ENCODE measurements around the gene TIGIT. TPM values are rescaled to one million over a fixed set of nuclear protein-coding genes. Genes with fewer than 3 reads are reported as not detected.

TIGIT gene
- total RNA-seq, 1 experiment from 2014 or later = not detected

DNA sequence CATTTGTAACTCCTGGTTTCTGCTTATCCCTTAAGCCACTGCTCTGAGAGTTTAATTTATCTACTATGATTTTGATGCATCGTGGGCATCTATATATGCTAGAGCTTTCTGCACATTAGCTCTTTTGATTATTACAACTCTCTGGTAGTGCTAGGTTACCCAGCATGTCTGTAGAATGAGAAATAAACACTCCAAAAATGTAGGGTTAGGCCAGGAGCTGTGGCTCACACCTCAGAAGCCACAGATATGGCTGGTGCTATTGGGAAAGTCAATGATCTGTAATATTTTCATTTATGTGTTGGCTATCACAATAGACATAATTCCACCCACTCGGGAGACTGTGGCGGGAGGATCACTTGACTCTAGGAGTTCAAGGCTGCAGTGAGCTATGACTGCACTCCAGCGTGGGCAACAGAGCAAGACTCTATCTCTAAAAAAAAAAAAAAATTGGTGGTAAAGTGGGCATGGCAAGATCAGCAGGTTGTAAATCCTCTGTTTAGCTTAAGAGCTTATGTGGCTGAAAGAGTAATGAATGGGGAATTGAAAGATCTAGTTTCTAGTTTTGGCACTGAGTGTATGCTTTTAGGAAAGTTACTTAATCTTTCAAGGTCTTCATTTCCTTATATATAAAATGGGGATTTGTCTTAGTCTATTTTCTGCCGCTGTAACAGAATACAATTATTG, 6.3 kb downstream of the TIGIT start:
- TF ChIP-seq, protein P1, sequence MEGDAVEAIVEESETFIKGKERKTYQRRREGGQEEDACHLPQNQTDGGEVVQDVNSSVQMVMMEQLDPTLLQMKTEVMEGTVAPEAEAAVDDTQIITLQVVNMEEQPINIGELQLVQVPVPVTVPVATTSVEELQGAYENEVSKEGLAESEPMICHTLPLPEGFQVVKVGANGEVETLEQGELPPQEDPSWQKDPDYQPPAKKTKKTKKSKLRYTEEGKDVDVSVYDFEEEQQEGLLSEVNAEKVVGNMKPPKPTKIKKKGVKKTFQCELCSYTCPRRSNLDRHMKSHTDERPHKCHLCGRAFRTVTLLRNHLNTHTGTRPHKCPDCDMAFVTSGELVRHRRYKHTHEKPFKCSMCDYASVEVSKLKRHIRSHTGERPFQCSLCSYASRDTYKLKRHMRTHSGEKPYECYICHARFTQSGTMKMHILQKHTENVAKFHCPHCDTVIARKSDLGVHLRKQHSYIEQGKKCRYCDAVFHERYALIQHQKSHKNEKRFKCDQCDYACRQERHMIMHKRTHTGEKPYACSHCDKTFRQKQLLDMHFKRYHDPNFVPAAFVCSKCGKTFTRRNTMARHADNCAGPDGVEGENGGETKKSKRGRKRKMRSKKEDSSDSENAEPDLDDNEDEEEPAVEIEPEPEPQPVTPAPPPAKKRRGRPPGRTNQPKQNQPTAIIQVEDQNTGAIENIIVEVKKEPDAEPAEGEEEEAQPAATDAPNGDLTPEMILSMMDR (conservative IDR thresholded peaks at IDR 0.05) = no peak
- no peak overlapping the region for H2BK120ac ChIP-seq (ENCODE audit: low read depth, low read length, poor library complexity, severe bottlenecking)
- Mint-ChIP-seq H3K27ac (no peak overlapping the region), H3K36me3 (ENCODE audit: insufficient read depth in 1 of 3, low read depth in 3 of 3) (no peaks in the 10 kb centered on the region), H3K4me3 (no peak overlapping the region), H3K27me3 (ENCODE audit: low read depth) (no peaks in the 10 kb centered on the region; the same call in 1 of the 2 replicates), H3K4me1 (peaks cover 4 to 5% of the 10 kb centered on the region in 2 experiments), H3K9me3 (peaks cover 0 to 2% of the 10 kb centered on the region in 2 experiments; a peak in 1 of 5 replicates)
- H3K23ac ChIP-seq (ENCODE audit: insufficient read length, low read depth, low read length) = no peak overlapping the region
- no peak overlapping the region for H2BK20ac ChIP-seq (ENCODE audit: low read depth, low read length, poor library complexity, severe bottlenecking)
- no peaks in the 10 kb centered on the region for H3K23me2 ChIP-seq (ENCODE audit: insufficient read length, low read depth, low read length, poor library complexity, severe bottlenecking)
- H3T11ph ChIP-seq (ENCODE audit: low read length) = no peak overlapping the region
- no peak overlapping the region for H3K27ac ChIP-seq (ENCODE audit: insufficient read length, low read depth, low read length)
- H3K79me2 ChIP-seq (ENCODE audit: insufficient read depth, low read length) = no peaks in the 10 kb centered on the region
- no peaks in the 10 kb centered on the region for H4K20me1 ChIP-seq (ENCODE audit: control insufficient read depth, insufficient read depth, insufficient read length)
- no peak overlapping the region for H3K4ac ChIP-seq (ENCODE audit: low read depth, low read length)
- no peak overlapping the region for H3K56ac ChIP-seq (ENCODE audit: insufficient read length, low read depth, low read length)
- H2BK12ac ChIP-seq (ENCODE audit: insufficient read length, low read depth, low read length) = no peak overlapping the region
- H2BK5ac ChIP-seq (ENCODE audit: insufficient read length, low read length) = no peak overlapping the region
- H2AK5ac ChIP-seq (ENCODE audit: insufficient read length, low read length) = no peak overlapping the region
- WGBS (ENCODE audit: extremely low coverage, insufficient read length, low lambda C conversion rate) = no CpG with 5 or more reads among the region's 5 CpGs
- H3K27me3 ChIP-seq (ENCODE audit: insufficient read depth, low read length) = no peaks in the 10 kb centered on the region
- no peak overlapping the region for H2BK15ac ChIP-seq (ENCODE audit: low read depth, low read length)
- H3K14ac ChIP-seq (ENCODE audit: insufficient read depth, low read length) = no peak overlapping the region
- H3K18ac ChIP-seq (ENCODE audit: insufficient read length, low read depth, low read length) = no peak overlapping the region
- H4K8ac ChIP-seq (replicated peaks; ENCODE audit: insufficient read length, low read depth, low read length) = no peak overlapping the region
- H2AFZ ChIP-seq (ENCODE audit: low read length) = no peak overlapping the region
- no peaks in the 10 kb centered on the region for H3K9me3 ChIP-seq (ENCODE audit: control insufficient read depth, low read depth, low read length)
- no peak for DNase-seq
- H4K91ac ChIP-seq (ENCODE audit: insufficient read length, low read depth, low read length) = no peak overlapping the region
- H4K5ac ChIP-seq (ENCODE audit: insufficient read length, low read depth, low read length) = no peak overlapping the region
- no peak overlapping the region for H3K9ac ChIP-seq (ENCODE audit: extremely low read depth, insufficient read length, low read length)
- H3K4me2 ChIP-seq (ENCODE audit: insufficient read depth, insufficient read length, low read length) = no peak overlapping the region
- H3K4me1 ChIP-seq (ENCODE audit: insufficient read depth, low read length) = no peaks in the 10 kb centered on the region
- H3K79me1 ChIP-seq (ENCODE audit: insufficient read depth, low read depth, low read length, poor library complexity, severe bottlenecking) = no peaks in the 10 kb centered on the region
